Measurements from ENCODE around the gene ART4.
A peak's percentile ranks its signal among the peaks of the same experiment; 100 is the strongest.

Gene ART4

GRCh38 chr12:14775636-14775980 lies 67.7 kb downstream of the ART4 start:
- no peak for TF ChIP-seq CTCF (IDR thresholded peaks at IDR 0.05)
- no peaks in the 10 kb centered on the region for H3K36me3 ChIP-seq
- peaks cover 57% of the 10 kb centered on the region for H3K27me3 ChIP-seq
- H3K4me3 ChIP-seq (ENCODE audit: low read depth in 1 of 2, low read length in 1 of 2) = peak overlapping the region; percentile 69 to 83
- no peaks in the 10 kb centered on the region for H3K9me3 ChIP-seq
- H3K27ac ChIP-seq = peak overlapping the region; percentile 79
- H3K4me1 ChIP-seq (ENCODE audit: control insufficient read depth in 1 of 2, insufficient read depth in 1 of 2, low read depth in 1 of 2, low read length in 1 of 2) = peaks cover 40 to 43% of the 10 kb centered on the region in 2 experiments

Measured in neutrophil (primary cell).